ENCODE data around the gene ANO4.

GRCh38 chr12:101110866-101111265, 316.3 kb downstream of the ANO4 start:
- no peak for TF ChIP-seq CTCF (IDR thresholded peaks at IDR 0.05)
- no peak for TF ChIP-seq POLR2A (IDR thresholded peaks at IDR 0.05)

Measured in lower leg skin (tissue), 3 donors.